Gastroesophageal sphincter (tissue), 3 donors: ENCODE results near the gene AP3S2.

ENCODE experiments used
- POLR2A ChIP-seq, 2 donors: fragments of 450-650 bp; IDR thresholded peaks; one replicate each; pipeline ENCODE4 v1.6.1; 2017; ENCODE audit warnings: antibody characterized with exemption in 2 of 2, mild to moderate bottlenecking in 2 of 2, moderate library complexity in 1 of 2
- POLR2AphosphoS5 ChIP-seq: sonication (generic); formaldehyde crosslinking; IDR thresholded peaks from one replicate; pipeline ENCODE4 v1.6.1; 2017; ENCODE audit warnings: antibody characterized with exemption
- TF ChIP-seq, protein P1 (sequence below), 4 experiments: fragments of 200-600 bp in 2 of 4; fragments of 450-650 bp in 2 of 4; sonication (generic) in 1 of 4; IDR thresholded peaks; one replicate each; pipeline ENCODE4 v1.5.1; 2017 to 2019; ENCODE audit warnings: antibody characterized with exemption in 4 of 4, mild to moderate bottlenecking in 2 of 4, moderate library complexity in 2 of 4

DNA sequence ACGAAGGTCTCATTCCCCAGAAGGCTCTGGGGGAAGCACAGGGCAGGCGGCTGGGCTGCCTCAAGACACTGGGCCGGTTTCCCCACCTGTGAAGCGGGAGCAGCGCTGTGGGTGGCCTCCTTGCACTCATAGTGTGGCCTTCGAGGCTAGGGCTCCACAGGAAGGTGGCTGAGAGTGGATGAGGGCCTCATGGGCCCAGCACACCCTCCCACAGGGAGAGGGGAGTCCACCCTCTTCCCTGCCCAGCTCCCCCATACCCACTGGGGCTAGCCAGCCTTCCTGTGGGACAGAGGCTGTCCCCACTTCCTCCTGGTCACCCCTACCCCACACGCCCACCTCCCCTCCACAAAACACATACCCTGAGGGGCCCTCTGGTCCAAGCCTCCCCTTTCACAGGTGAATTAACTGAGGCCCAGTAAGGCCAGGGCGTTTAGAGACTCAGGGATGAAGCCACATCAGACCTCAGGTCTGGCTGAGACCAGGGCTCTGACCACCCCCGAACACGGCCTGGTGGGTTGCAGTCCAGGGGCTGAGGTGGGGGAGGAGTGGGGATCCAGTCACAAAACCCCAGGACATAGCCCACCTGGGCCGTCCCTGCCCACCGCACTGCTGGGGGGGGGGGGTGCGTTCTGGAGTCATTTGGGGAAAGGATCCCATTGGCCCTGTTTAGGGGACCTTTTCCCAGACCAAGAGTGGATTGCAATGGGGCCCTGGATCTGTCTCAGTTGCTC lies 80.2 kb downstream of the AP3S2 start:
- TF ChIP-seq, protein P1, sequence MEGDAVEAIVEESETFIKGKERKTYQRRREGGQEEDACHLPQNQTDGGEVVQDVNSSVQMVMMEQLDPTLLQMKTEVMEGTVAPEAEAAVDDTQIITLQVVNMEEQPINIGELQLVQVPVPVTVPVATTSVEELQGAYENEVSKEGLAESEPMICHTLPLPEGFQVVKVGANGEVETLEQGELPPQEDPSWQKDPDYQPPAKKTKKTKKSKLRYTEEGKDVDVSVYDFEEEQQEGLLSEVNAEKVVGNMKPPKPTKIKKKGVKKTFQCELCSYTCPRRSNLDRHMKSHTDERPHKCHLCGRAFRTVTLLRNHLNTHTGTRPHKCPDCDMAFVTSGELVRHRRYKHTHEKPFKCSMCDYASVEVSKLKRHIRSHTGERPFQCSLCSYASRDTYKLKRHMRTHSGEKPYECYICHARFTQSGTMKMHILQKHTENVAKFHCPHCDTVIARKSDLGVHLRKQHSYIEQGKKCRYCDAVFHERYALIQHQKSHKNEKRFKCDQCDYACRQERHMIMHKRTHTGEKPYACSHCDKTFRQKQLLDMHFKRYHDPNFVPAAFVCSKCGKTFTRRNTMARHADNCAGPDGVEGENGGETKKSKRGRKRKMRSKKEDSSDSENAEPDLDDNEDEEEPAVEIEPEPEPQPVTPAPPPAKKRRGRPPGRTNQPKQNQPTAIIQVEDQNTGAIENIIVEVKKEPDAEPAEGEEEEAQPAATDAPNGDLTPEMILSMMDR (IDR thresholded peaks at IDR 0.05), result no peak
- TF ChIP-seq POLR2A (IDR thresholded peaks at IDR 0.05) (no peak), POLR2AphosphoS5 (no peak)
